Bronchial epithelial cell (primary cell): Measurements from ENCODE around the gene SERF1B. TPM values are rescaled to one million over a fixed set of nuclear protein-coding genes. Genes with fewer than 3 reads are reported as not detected.

Source experiments
- total RNA-seq: library from RNA; depleted of rRNA; stranded (reverse); fragments of >200 nt; gene quantifications from 2 replicates; pipeline ENCODE4 v1.2.1, GENCODE V29; 2014

Gene SERF1B
- total RNA-seq, 1 donor from 2014 or later = 12.6 TPM

Other genes with a start within 250 kb of the SERF1B start
- 23.7 and 25.5 TPM in 2 replicates for gene SMN2, start 24.4 kb downstream of the SERF1B start, total RNA-seq